Panc1 (cell line): Measurements from ENCODE around the gene COL5A2.

ENCODE experiments used
- POLR2AphosphoS5 ChIP-seq: IDR thresholded peaks from 2 replicates; pipeline ENCODE4 v1.6.1; 2012; ENCODE audit warnings: mild to moderate bottlenecking, low read depth, low read length, moderate library complexity
- SIN3A ChIP-seq: IDR thresholded peaks from 2 replicates; pipeline ENCODE4 v1.6.1; 2012; ENCODE audit warnings: low read depth, mild to moderate bottlenecking, low read length, moderate library complexity, borderline replicate concordance; ENCODE audit not compliant: insufficient read depth
- TCF7L2 ChIP-seq: IDR thresholded peaks from 2 replicates; pipeline ENCODE4 v1.6.1; 2011; ENCODE audit warnings: mild to moderate bottlenecking, low read depth, low read length, inconsistent platforms
- TF ChIP-seq, protein P1 (sequence below): fragments of 450-650 bp; IDR thresholded peaks from 2 replicates; pipeline ENCODE4 v1.5.1; 2017; ENCODE audit warnings: mild to moderate bottlenecking
- TF ChIP-seq, protein P2 (sequence below), 2 experiments: IDR thresholded peaks; 2 replicates each; pipeline ENCODE4 v1.6.1; 2011 to 2012; ENCODE audit warnings: low read depth in 2 of 2, control low read depth in 1 of 2, low read length in 1 of 2, mild to moderate bottlenecking in 1 of 2, moderate library complexity in 1 of 2; ENCODE audit not compliant: insufficient read depth in 1 of 2

DNA sequence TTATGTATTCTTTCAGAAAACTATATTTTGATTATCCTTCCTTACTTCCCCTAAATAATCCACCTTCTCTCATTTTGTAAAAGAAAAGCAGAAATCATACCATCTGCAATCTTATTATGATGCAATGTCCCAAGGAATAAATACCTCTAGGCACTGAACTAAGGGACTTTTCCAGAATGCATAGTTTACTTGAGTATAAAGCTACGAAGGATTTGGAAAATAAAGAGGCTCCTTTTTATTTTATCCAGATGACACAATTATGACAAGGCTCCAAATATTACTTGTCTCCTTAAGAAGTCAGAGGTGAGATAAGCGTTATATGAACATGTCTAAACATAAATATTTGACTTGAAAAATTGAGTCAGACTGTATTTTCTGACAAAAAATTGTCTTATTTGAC, 133.2 kb downstream of the COL5A2 start:
- TF ChIP-seq, protein P1, sequence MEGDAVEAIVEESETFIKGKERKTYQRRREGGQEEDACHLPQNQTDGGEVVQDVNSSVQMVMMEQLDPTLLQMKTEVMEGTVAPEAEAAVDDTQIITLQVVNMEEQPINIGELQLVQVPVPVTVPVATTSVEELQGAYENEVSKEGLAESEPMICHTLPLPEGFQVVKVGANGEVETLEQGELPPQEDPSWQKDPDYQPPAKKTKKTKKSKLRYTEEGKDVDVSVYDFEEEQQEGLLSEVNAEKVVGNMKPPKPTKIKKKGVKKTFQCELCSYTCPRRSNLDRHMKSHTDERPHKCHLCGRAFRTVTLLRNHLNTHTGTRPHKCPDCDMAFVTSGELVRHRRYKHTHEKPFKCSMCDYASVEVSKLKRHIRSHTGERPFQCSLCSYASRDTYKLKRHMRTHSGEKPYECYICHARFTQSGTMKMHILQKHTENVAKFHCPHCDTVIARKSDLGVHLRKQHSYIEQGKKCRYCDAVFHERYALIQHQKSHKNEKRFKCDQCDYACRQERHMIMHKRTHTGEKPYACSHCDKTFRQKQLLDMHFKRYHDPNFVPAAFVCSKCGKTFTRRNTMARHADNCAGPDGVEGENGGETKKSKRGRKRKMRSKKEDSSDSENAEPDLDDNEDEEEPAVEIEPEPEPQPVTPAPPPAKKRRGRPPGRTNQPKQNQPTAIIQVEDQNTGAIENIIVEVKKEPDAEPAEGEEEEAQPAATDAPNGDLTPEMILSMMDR, result no peak
- TF ChIP-seq POLR2AphosphoS5 (no peak), TCF7L2 (no peak), SIN3A (no peak)
- TF ChIP-seq, protein P2, sequence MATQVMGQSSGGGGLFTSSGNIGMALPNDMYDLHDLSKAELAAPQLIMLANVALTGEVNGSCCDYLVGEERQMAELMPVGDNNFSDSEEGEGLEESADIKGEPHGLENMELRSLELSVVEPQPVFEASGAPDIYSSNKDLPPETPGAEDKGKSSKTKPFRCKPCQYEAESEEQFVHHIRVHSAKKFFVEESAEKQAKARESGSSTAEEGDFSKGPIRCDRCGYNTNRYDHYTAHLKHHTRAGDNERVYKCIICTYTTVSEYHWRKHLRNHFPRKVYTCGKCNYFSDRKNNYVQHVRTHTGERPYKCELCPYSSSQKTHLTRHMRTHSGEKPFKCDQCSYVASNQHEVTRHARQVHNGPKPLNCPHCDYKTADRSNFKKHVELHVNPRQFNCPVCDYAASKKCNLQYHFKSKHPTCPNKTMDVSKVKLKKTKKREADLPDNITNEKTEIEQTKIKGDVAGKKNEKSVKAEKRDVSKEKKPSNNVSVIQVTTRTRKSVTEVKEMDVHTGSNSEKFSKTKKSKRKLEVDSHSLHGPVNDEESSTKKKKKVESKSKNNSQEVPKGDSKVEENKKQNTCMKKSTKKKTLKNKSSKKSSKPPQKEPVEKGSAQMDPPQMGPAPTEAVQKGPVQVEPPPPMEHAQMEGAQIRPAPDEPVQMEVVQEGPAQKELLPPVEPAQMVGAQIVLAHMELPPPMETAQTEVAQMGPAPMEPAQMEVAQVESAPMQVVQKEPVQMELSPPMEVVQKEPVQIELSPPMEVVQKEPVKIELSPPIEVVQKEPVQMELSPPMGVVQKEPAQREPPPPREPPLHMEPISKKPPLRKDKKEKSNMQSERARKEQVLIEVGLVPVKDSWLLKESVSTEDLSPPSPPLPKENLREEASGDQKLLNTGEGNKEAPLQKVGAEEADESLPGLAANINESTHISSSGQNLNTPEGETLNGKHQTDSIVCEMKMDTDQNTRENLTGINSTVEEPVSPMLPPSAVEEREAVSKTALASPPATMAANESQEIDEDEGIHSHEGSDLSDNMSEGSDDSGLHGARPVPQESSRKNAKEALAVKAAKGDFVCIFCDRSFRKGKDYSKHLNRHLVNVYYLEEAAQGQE (IDR thresholded peaks at IDR 0.05; ENCODE audit: insufficient read depth in 1 of 2, low read depth in 2 of 2, low read length in 1 of 2), result no peak
